ENCODE data around the gene BAHCC1. TPM values are rescaled to one million over a fixed set of nuclear protein-coding genes. Genes with fewer than 3 reads are reported as not detected.
A peak's percentile ranks its signal among the peaks of the same experiment; 100 is the strongest.

The BAHCC1 gene
- total and polyA plus RNA-seq, 9 of the 15 experiments (the other 6 are each of a cell fraction or from before 2014, with no cell fraction given): 0.14 to 26.9 (median 5.0) TPM

GRCh38 chr17:81379523-81379942, 15.7 kb upstream of the BAHCC1 start (continued):
- TF ChIP-seq FOXP4 (CRISPR knock-in tag; IDR thresholded peaks at IDR 0.05; ENCODE audit: borderline replicate concordance) (no peak), MEF2A (IDR thresholded peaks at IDR 0.05; ENCODE audit: control insufficient read depth, low read depth, low read length) (no peak), SIRT6 (IDR thresholded peaks at IDR 0.05; ENCODE audit: low read depth, low read length) (no peak), TEAD2 (tag; IDR thresholded peaks at IDR 0.05) (no peak), ZSCAN32 (CRISPR knock-in tag; IDR thresholded peaks at IDR 0.05) (no peak), ZNF696 (CRISPR knock-in tag; conservative IDR thresholded peaks at IDR 0.05) (no peak), ZNF398 (CRISPR knock-in tag; IDR thresholded peaks at IDR 0.05) (no peak), CTCF (IDR thresholded peaks at IDR 0.05 in 2 of 3, conservative IDR thresholded peaks at IDR 0.05 in 1 of 3; ENCODE audit: insufficient read depth in 2 of 3, low read depth in 1 of 3, low read length in 3 of 3) (0 out of 6 replicates have a peak, but pooled peaks have one; percentile 14 to 24 (median 23)), CREB3L1 (IDR thresholded peaks at IDR 0.05; ENCODE audit: borderline replicate concordance, low read depth) (0 out of 2 replicates have a peak, but pooled peaks have one; percentile 20), NFXL1 (CRISPR knock-in tag; IDR thresholded peaks at IDR 0.05) (no peak), ELK3 (CRISPR knock-in tag; IDR thresholded peaks at IDR 0.05) (no peak), ZNF324 (CRISPR knock-in tag; IDR thresholded peaks at IDR 0.05) (no peak), POLR2A (conservative IDR thresholded peaks at IDR 0.05) (no peak)
